Neural cell (in vitro differentiated cells): ENCODE results near the gene ARFGAP1. TPM values are rescaled to one million over a fixed set of nuclear protein-coding genes. Genes with fewer than 3 reads are reported as not detected.

ENCODE experiments used
- H2AFZ ChIP-seq: fragments of 200-600, 300-800 bp; sonication (generic), shearing (Covaris generic); 2 replicates; pipeline ENCODE4 v1.6.0; 2014; ENCODE audit warnings: low read depth, mild to moderate bottlenecking, antibody characterized with exemption, low read length, moderate library complexity
- H3F3A ChIP-seq: fragments of 200-600 bp; shearing (Covaris generic); 2 replicates; pipeline ENCODE4 v1.6.1; 2016; ENCODE audit warnings: mild to moderate bottlenecking, moderate library complexity, mixed read lengths, antibody characterized with exemption, low read length; ENCODE audit not compliant: insufficient read depth, poor library complexity, severe bottlenecking
- H3K27ac ChIP-seq: fragments of 200-600, 300-800 bp; sonication (generic), shearing (Covaris generic); 2 replicates; pipeline ENCODE4 v1.5.1; 2014; ENCODE audit warnings: mild to moderate bottlenecking, low read length, moderate library complexity
- H3K27me3 ChIP-seq: fragments of 300-800, 200-600 bp; sonication (generic), shearing (Covaris generic); 2 replicates; pipeline ENCODE4 v1.6.0; 2014; ENCODE audit warnings: mild to moderate bottlenecking, low read depth, low read length, moderate library complexity; ENCODE audit not compliant: insufficient read depth
- H3K36me3 ChIP-seq: fragments of 300-800, 200-600 bp; sonication (generic), shearing (Covaris generic); 2 replicates; pipeline ENCODE4 v1.5.1; 2014; ENCODE audit warnings: mild to moderate bottlenecking, antibody characterized with exemption, low read length, moderate library complexity; ENCODE audit not compliant: insufficient read depth
- H3K4me2 ChIP-seq: fragments of 300-800, 200-600 bp; sonication (generic), shearing (Covaris generic); 2 replicates; pipeline ENCODE4 v1.6.0; 2014; ENCODE audit warnings: mild to moderate bottlenecking, low read length
- H3K4me3 ChIP-seq: fragments of 300-800, 200-600 bp; sonication (generic), shearing (Covaris generic); 2 replicates; pipeline ENCODE4 v1.5.1; 2014; ENCODE audit warnings: mild to moderate bottlenecking, low read length, moderate library complexity
- H3K79me2 ChIP-seq: fragments of 200-600 bp; shearing (Covaris generic); replicated peaks from 2 replicates; pipeline ENCODE4 v1.6.0; 2014; ENCODE audit warnings: mild to moderate bottlenecking, low read length, moderate library complexity; ENCODE audit not compliant: insufficient read depth
- H3K9ac ChIP-seq: fragments of 300-800, 200-600 bp; sonication (generic), shearing (Covaris generic); 2 replicates; pipeline ENCODE4 v1.6.1; 2016; ENCODE audit warnings: mild to moderate bottlenecking, low read length, mixed read lengths
- H3K9me2 ChIP-seq: fragments of 200-600 bp; shearing (Covaris generic); 2 replicates; pipeline ENCODE4 v1.6.1; 2016; ENCODE audit warnings: mild to moderate bottlenecking, low read length, mixed read lengths; ENCODE audit not compliant: insufficient read depth
- H3K9me3 ChIP-seq: fragments of 200-600, 300-800 bp; sonication (generic), shearing (Covaris generic); 2 replicates; pipeline ENCODE4 v1.6.1; 2016; ENCODE audit warnings: mild to moderate bottlenecking, mixed run types, low read length, moderate library complexity, mixed read lengths
- H4K20me1 ChIP-seq: fragments of 200-600 bp; shearing (Covaris generic); 2 replicates; pipeline ENCODE4 v1.6.1; 2016; ENCODE audit warnings: mild to moderate bottlenecking, mixed run types; ENCODE audit not compliant: insufficient read depth
- CTCF ChIP-seq: fragments of 450-650 bp; IDR thresholded peaks from 2 replicates; pipeline ENCODE4 v1.5.1; 2014; ENCODE audit warnings: antibody characterized with exemption, mild to moderate bottlenecking, moderate library complexity; ENCODE audit not compliant: poor library complexity, severe bottlenecking
- EP300 ChIP-seq: fragments of 450-650 bp; conservative IDR thresholded peaks from 2 replicates; pipeline ENCODE4 v1.6.1; 2014; ENCODE audit warnings: antibody characterized with exemption, mild to moderate bottlenecking, moderate library complexity; ENCODE audit not compliant: poor library complexity, severe bottlenecking
- EZH2 ChIP-seq: fragments of 200-600, 300-800 bp; shearing (Covaris generic), sonication (generic); IDR thresholded peaks from 2 replicates; pipeline ENCODE4 v1.6.1; 2014; ENCODE audit warnings: antibody characterized with exemption, low read length, borderline replicate concordance, mild to moderate bottlenecking; ENCODE audit not compliant: insufficient read depth, poor library complexity, severe bottlenecking
- MXI1 ChIP-seq: fragments of 450-650 bp; conservative IDR thresholded peaks from 2 replicates; pipeline ENCODE4 v1.6.1; 2014; ENCODE audit warnings: antibody characterized with exemption, mild to moderate bottlenecking; ENCODE audit not compliant: poor library complexity, severe bottlenecking
- POLR2AphosphoS5 ChIP-seq: IDR thresholded peaks from 2 replicates; pipeline ENCODE4 v1.6.1; 2012
- RAD21 ChIP-seq: fragments of 450-650 bp; conservative IDR thresholded peaks from 2 replicates; pipeline ENCODE4 v1.6.1; 2014; ENCODE audit warnings: antibody characterized with exemption, mild to moderate bottlenecking, moderate library complexity
- REST ChIP-seq: IDR thresholded peaks from 2 replicates; pipeline ENCODE4 v1.6.1; 2012; ENCODE audit warnings: borderline replicate concordance
- SMC3 ChIP-seq: fragments of 450-650 bp; conservative IDR thresholded peaks from 2 replicates; pipeline ENCODE4 v1.6.1; 2014; ENCODE audit warnings: antibody characterized with exemption, mild to moderate bottlenecking, moderate library complexity; ENCODE audit not compliant: poor library complexity
- TAF1 ChIP-seq: IDR thresholded peaks from 2 replicates; pipeline ENCODE4 v1.6.1; 2012; ENCODE audit warnings: low read depth
- polyA plus RNA-seq: library from polyadenylated mRNA; depleted of rRNA; stranded (reverse); fragments of >200 nt; gene quantifications from 2 replicates; pipeline ENCODE4 v1.2.3, GENCODE V29; 2014

Gene ARFGAP1
- polyA plus RNA-seq, 1 donor from 2014 or later: 70.2 TPM

GRCh38 chr20:63288581-63289251 lies 16.1 kb downstream of the ARFGAP1 start:
- Histone ChIP-seq H3K27me3 (no peaks in the 10 kb centered on the region), H4K20me1 (no peaks in the 10 kb centered on the region), H3K36me3 (no peaks in the 10 kb centered on the region), H3K9me2 (no peaks in the 10 kb centered on the region), H3K79me2 (no peaks in the 10 kb centered on the region), H2AFZ (no peak overlapping the region), H3K4me2 (no peak overlapping the region), H3K4me3 (no peak overlapping the region), H3K27ac (no peak overlapping the region), H3K9me3 (no peaks in the 10 kb centered on the region), H3K9ac (no peak overlapping the region), H3F3A (no peaks in the 10 kb centered on the region)
- TF ChIP-seq EP300 (no peak), POLR2AphosphoS5 (no peak), SMC3 (no peak), CTCF (no peak), REST (no peak)

GRCh38 chr20:63289311-63290135 lies 16.9 kb downstream of the ARFGAP1 start:
- no peaks in the 10 kb centered on the region for H3K27me3 ChIP-seq
- H3K27ac ChIP-seq: no peak overlapping the region
- H3K9me2 ChIP-seq: no peaks in the 10 kb centered on the region
- no peak overlapping the region for H3K4me3 ChIP-seq
- H3K36me3 ChIP-seq: no peaks in the 10 kb centered on the region
- no peaks in the 10 kb centered on the region for H3K79me2 ChIP-seq
- H3K9me3 ChIP-seq: no peaks in the 10 kb centered on the region
- H3F3A ChIP-seq: no peaks in the 10 kb centered on the region
- TF ChIP-seq EZH2: no peak
- no peak for TF ChIP-seq POLR2AphosphoS5
- no peak for TF ChIP-seq TAF1
- no peak for TF ChIP-seq MXI1
- TF ChIP-seq REST: no peak
- no peak for TF ChIP-seq EP300
- TF ChIP-seq SMC3: no peak
- no peak for TF ChIP-seq CTCF
- no peak for TF ChIP-seq RAD21
- H2AFZ ChIP-seq: no peak overlapping the region
- H3K9ac ChIP-seq: no peak overlapping the region
- no peak overlapping the region for H3K4me2 ChIP-seq
- H4K20me1 ChIP-seq: no peaks in the 10 kb centered on the region
